Fibroblast of lung (primary cell): ENCODE results near the gene TOX2.

ENCODE experiments used
- EZH2 ChIP-seq: IDR thresholded peaks from 2 replicates; pipeline ENCODE4 v1.5.1; 2012; ENCODE audit warnings: low read length, control low read depth, mild to moderate bottlenecking; ENCODE audit errors: missing control alignments
- TF ChIP-seq, protein P1 (sequence below), 2 donors: IDR thresholded peaks in 1 of 2; conservative IDR thresholded peaks in 1 of 2; 1 replicate in 1 of 2; 2 replicates in 1 of 2; pipeline ENCODE4 v1.5.1; 2011 to 2012; ENCODE audit warnings: low read length in 2 of 2, control low read depth in 1 of 2, inconsistent platforms in 1 of 2, low read depth in 1 of 2, mild to moderate bottlenecking in 1 of 2

DNA sequence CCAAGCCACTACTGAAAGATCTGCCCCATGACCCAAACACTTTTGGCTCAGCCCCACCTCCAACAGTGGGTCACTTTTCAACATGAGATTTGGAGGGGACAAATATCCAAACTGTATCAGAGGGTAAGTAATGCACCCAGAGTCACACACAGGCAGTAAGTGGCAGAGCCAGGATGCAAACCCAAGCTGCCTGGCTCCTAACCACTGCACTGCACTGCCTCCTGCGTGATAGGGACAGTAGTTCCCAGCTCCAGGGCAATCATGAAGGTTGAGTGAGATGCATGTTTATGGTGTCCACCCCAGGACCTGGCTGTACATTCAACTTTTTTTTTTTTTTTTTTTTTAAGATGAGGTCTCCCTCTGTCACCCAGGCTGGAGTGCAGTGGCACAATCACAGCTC lies 88.2 kb downstream of the TOX2 start:
- TF ChIP-seq, protein P1, sequence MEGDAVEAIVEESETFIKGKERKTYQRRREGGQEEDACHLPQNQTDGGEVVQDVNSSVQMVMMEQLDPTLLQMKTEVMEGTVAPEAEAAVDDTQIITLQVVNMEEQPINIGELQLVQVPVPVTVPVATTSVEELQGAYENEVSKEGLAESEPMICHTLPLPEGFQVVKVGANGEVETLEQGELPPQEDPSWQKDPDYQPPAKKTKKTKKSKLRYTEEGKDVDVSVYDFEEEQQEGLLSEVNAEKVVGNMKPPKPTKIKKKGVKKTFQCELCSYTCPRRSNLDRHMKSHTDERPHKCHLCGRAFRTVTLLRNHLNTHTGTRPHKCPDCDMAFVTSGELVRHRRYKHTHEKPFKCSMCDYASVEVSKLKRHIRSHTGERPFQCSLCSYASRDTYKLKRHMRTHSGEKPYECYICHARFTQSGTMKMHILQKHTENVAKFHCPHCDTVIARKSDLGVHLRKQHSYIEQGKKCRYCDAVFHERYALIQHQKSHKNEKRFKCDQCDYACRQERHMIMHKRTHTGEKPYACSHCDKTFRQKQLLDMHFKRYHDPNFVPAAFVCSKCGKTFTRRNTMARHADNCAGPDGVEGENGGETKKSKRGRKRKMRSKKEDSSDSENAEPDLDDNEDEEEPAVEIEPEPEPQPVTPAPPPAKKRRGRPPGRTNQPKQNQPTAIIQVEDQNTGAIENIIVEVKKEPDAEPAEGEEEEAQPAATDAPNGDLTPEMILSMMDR (conservative IDR thresholded peaks at IDR 0.05 in 1 of 2, IDR thresholded peaks at IDR 0.05 in 1 of 2; ENCODE audit: low read depth in 1 of 2, low read length in 2 of 2): no peak
- TF ChIP-seq EZH2: no peak
